HG02970 (cell line): Measurements from ENCODE around the gene MYCBP2.
"Not testable (repeated sequence)": the region's sequence is repeated elsewhere in the genome, so short reads cannot be mapped to it uniquely, and the experiment has no call there.

ENCODE experiments used
- ATAC-seq: cut with Tn5 transposase; IDR thresholded peaks from one replicate; pipeline ENCODE4 v1.9.1; 2021; ENCODE audit warnings: mild to moderate bottlenecking, moderate library complexity, moderate number of reproducible peaks; ENCODE audit not compliant: unreplicated experiment, low FRiP score

MYCBP2 gene

GRCh38 chr13:77009719-77010118 is 317.2 kb downstream of the MYCBP2 start:
- ATAC-seq, result not testable (repeated sequence)

GRCh38 chr13:77009011-77009410 is 317.9 kb downstream of the MYCBP2 start:
- ATAC-seq, result no peak

DNA sequence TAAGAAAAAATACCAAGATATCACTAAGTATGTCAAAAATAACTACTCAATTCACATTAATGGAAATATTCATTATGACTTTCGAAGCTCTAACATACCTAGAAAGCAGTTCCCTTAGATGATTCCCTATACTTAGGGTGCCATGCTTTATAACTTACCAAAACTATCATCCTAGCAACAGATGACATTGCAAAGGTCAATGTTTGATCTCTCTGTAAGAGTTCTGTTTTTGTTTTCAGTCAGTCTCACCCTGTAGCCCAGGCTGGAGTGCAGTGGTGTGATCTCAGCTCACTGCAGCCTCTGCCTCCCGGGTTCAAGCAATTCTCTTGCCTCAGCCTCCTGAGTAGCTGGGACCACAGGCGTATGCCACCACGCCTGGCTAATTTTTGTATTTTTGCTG is 318.6 kb downstream of the MYCBP2 start:
- not testable (repeated sequence) for ATAC-seq

GRCh38 chr13:77002590-77003190 is 324.2 kb downstream of the MYCBP2 start:
- ATAC-seq, result no peak

GRCh38 chr13:77001963-77002587 is 324.8 kb downstream of the MYCBP2 start:
- no peak for ATAC-seq

GRCh38 chr13:77001540-77001939 is 325.4 kb downstream of the MYCBP2 start:
- ATAC-seq, result no peak

GRCh38 chr13:77000475-77000874 is 326.4 kb downstream of the MYCBP2 start:
- no peak for ATAC-seq
